Urothelium cell line (cell line): ENCODE measurements around the gene NECTIN4.

ENCODE experiments used
- DNase-seq: peaks from one replicate; pipeline ENCODE4 v3.0.0; 2011; ENCODE audit warnings: low spot score, mixed read lengths
- FAIRE-seq: peaks from 2 replicates; lab custom pipeline; 2011; peaks lifted over from hg19 to GRCh38; lab: Jason Lieb, UNC

The NECTIN4 gene

DNA sequence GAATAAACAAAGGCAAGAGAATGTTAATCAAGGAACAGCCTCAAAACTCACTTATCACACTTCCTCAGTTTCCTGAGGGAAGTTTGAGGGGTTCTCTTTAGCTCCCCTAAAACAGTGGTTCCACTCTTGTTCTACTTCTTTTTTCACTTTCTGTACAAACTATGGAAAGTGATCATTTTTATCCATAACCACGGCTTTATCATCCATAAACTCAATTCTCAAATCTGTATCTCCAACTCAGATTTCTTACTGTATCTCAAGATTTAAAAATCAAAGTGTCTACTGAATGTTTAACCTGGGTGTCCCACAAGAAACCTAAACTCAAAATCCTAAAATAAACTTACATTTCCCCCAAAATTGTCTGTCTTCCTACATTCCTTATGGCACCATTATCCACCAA, 24.6 kb upstream of the NECTIN4 start:
- DNase-seq (no peak), FAIRE-seq (no peak)

DNA sequence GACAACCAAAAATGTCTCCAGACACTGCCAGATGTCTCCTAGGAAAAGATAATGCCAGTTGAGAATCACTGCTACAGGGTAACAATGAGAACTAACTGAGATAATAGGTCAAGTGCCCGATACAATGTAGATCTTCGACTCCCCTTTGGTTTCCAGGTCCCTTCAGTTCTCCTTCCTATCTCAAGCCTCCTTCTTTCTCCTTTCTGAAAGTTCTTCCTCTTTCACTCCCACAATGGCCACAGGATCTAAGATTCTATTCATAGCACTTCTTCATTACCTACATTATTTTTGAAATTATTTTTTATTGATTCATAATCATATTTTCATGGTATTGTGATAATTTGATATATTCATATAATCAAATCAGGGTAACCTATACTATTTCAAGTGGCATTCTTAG, 22.2 kb upstream of the NECTIN4 start:
- no peak for FAIRE-seq
- no peak for DNase-seq

DNA sequence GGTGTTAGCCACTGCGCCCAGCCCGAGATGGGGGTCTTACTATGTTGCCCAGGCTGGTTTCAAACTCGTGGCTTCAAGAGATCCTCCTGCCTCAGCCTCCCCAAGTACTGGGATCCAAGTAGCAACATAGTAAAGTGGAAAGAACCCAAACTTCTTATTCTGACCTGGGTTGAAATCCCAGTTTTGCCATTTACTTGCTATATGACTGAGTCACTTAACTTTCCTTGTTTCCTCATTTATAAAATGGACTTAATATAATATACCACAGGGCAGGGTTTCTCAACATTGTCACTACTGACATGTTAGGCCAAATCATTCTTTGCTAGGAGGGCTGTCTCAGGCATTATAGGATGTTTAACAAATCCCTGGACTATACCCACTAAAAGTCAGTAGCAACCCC, 21.8 kb upstream of the NECTIN4 start:
- DNase-seq = no peak
- FAIRE-seq = no peak

DNA sequence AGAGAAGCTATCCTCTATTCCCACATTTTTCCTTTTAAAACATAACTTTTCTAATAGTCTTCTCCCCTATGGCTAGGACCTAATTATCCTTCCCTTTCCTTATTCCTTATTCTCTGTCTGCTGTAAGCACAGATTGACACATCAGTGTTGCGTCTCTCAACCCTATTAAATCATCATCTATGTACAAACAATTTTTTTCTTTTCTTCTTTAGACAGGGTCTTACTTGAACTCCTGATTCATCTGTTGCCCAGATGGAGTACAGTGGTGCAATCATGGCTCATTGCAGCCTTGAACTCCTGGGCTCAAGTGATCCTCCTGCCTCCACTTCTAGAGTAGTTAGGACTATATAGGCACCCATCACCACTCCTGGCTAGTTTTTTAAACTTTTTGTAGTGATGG, 17.1 kb upstream of the NECTIN4 start:
- DNase-seq (no peak), FAIRE-seq (no peak)

DNA sequence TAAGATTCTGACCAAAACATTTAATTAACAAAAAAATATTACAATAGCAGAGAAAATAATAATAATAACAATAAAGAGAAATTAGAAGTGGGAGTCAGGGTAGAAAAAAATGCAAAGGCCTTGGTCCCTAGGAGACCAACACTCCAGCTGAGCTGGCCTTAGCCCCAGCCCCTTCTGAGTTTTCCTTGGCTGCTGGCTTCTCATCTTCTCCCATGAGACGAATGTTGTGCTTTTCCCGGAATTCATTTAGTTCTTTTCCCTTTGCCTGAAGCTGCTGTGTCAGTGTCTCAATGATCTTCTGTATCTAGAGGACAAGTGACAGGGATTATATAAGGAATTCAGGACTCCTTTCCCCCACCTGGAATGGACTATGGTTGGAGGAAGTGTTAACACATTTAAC, 11.2 kb upstream of the NECTIN4 start:
- DNase-seq (no peak), FAIRE-seq (no peak)

DNA sequence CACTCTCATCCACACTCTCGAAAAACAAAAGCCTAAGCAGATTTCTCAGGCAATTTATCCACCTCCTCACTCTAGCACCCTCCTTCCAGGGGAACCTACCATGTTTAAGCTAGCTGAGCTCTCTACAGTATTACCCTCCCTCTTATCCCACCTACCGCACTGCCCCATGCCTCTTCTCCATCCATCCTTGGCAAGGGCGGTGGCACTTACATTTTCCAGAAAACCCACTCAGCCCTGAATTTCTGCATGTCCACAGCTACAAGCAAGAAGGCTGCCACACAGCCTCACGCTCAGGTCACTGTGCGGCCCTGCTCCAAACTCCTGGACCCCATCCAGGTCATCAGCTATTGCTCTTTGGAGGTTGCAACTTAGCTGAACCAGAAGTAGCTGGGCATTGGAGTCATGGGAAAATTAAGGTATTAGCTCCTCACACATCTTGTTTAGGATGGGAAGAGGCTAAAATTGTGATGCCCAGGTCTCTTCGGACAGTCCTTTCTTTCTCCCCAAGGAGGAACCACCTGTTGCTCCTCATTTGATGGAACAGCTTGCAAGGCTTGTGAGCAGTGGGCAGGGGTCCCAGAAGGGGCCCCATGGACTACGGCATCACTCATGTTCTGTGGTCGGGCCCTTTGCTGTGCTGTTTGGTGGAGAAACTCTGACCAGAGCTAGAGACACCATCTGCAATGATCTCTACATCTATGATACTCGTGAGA, 9.9 kb upstream of the NECTIN4 start:
- DNase-seq (no peak), FAIRE-seq (no peak)

DNA sequence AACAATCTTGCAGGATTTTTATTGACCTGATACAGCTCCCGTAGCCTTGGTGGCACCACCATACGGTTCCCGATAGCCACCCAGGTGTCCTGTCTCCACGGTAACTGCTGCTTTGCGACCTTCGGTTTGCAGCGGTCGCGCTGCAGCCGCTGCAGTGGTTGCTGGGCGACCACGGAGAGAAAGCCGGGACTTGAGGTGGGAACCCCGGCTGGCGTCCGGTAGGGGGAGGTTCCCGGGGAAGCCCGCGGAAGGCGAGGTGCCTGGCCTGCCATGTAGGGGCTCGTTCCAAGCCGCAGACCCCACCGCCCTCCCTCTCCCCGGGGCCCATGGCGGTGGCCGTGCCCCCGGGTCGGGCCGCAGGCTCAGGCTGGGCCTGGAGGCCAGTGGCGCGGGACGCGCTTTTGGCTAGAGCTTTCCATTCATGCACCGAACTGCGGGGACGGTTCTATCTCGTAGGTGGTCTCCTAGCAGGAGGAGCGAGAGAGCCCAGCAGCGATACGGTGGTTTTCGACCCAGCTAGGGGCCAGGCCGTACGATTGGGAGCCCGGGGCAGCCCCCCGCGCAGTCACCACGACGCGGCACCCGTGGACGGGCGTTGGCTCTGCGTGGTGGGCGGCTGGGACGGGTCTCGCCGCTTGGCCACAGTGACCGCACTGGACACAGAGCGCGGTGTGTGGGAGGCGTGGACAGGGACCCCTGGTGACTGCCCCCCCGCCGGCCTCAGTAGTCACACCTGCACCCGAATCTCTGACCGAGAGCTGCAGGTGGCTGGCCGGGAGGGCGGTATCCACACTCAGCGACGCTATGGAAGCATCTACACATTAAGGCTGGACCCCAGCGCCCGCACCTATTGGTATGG, 9.1 kb upstream of the NECTIN4 start, which contains the start of gene KLHDC9:
KLHDC9 (plus strand) TSS at position 152 of the 859 bp plus-strand sequence; CDS start at position 327, 175 bp downstream.
- no peak for DNase-seq

DNA sequence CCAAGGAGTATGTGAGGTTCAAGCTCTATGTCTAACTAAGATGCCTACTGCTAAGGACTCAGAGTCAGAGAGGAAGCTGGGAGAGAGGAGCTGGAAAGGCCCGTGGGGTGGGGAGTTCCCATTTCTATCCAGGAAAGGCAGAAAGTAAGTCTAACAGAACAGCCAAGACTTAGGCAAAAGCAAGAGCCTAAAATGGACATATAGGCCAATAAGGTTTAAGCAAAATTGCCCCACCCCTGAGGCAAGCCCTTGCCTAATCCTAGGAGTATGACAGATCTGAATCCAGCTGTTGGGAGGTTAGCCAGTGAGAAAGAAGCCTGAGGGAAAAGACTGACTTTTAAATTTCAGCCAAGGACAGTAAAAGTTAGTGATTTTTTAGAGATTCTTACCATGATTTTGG, 7.2 kb upstream of the NECTIN4 start:
- DNase-seq = no peak
- no peak for FAIRE-seq

More for the DNA sequence above, 9.1 kb upstream of the NECTIN4 start, which contains the start of gene KLHDC9:
- no peak for FAIRE-seq

DNA sequence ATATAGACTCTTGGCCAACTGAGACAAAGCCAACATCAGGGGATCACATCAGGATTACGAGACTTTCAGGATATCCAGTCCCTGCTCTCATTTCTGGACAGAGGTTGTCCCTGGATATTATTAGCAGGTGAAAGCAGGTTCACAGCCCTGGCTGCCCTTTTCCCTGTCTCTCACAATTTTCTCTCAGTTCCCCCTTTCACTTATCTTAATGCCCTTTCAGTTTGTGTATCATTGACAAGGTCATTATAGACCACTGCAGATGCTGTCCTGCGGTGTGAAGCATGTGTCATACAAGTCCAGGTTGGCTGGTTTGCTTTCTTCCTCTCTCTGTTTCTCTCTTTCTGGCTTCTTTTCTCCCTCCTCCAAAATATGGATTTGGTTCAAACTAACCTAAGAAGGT, 6.7 kb upstream of the NECTIN4 start:
- no peak for FAIRE-seq

DNA sequence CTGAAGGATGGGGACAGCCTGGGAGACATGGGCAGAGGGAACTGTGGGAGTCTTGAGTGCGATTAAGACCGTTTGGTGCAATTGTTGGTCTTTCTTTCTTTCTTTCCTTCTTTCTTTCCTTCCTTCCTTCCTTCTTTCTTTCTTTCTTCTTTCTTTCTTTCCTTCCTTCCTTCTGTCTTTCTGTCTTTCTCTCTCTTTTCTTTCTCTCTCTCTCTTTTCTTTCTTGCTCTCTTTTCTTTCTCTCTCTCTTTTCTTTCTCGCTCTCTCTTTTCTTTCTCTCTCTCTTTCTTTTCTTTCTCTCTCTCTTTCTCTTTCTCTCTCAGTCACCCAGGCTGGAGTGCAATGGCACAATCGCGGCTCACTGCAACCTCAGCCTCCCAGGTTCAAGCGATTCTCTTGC, 5.9 kb upstream of the NECTIN4 start:
- FAIRE-seq (no peak), DNase-seq (no peak)

More for the DNA sequence above, 6.7 kb upstream of the NECTIN4 start:
- no peak for DNase-seq

DNA sequence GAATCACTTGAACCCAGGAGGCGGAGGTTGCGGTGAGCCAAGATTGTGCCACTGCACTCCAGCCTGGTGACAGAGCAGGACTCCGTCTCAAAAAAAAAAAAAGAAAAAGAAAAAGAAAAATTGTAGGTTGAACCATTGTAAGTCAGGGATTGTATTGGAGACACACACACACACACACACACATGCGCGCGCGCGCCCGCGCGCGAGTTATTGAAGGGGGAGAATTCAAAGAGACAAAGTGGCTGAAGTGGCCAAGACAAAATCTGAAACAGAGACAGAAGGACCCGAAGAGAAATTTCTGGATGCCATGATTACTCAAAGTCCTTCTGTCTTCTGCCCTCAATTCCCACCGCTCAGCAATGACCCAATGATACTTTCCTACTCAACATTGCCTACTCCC, 5.1 kb upstream of the NECTIN4 start:
- FAIRE-seq (no peak), DNase-seq (no peak)

DNA sequence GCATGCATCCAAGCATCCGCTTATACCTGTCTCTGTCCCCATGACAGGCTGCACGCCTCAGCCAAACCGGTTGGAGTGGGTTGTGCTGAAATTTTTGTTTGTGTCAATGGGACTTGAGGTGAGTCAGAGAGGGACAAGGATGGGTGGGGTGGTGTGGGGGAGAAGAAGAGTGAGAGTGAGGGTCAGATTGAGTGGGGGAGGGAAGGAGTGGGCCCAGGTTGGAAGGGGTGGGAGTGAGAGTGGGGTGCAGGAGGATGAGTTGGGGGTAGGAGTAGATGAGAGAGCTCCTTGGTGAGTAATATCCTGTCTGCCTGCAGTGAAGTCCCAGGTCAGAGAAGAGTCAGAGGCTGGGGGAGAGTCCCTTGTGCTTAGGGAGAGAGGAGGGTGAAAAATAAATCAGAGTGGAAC, 3.3 kb upstream of the NECTIN4 start:
- DNase-seq (no peak), FAIRE-seq (no peak)

DNA sequence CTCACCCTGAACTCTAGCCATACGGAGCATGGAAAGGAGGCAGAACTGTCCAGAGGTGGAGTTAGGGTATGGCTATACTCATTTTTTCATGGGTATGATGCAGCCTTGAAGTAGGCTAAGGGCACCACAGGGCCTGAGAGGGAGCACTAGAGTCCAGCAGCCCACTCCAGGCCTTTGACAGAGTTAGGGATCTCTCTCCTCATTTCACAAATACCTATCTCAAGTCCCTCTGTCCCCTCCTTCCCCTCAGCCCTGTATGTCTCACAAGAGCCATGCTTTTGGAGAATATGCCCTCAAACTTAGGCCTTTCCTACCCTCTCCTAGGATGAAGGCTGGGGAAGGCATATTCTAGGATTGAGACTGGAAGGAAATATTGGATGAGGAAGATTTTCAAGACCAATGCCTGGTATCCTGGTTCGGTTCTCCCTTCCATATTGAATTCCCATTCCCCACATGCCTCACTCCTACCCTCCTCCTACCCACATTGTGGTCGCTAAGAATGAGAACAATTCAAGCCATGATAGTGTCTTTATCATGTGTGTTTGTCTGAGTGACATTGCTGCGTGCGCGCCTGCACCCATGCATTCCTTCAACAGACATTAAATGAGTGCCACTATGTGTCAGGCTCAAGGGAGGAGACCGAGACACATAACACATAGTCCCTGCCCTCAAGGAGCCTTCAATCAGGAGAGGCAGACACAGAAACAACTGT, 2.6 kb upstream of the NECTIN4 start:
- DNase-seq (no peak), FAIRE-seq (no peak)

DNA sequence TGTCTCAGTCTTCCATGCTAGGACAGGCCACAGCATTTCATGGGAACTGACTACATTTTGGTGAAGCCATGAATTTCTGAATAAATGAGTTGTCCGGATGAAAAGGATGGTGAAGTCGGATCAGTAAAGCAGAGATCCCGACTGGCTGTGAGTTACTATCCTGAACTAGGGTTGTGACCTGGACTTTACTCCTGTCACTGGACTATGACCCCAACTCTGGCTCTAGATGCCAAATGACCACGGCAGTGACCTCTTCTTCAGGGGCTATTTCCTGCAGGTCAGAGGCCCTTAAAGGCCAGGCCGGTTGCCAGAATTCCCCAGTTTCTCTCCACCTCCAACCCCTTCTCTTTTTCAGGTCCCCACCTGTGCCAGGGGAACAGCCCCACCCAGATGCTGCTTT, 1.7 kb upstream of the NECTIN4 start:
- DNase-seq (no peak), FAIRE-seq (no peak)

DNA sequence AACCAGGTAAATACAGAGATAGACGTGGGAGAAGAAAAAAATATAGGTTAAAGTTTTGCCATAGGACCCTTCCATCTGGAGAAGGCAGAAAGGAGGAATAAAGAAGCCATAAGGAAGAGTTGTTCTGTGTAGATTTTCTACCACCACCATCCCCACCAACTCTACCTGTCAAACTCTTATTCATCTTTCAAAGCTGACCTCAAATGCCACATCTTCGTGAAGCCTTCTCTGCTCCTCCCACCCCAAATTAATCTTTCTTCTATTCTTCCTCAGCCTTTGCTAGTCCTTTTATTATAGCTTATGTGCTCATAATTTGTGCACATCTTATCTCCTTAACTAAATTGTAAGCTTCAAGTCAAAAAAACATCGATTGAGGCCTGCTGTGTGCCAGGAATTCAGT, 1.3 kb upstream of the NECTIN4 start:
- FAIRE-seq (no peak), DNase-seq (no peak)

DNA sequence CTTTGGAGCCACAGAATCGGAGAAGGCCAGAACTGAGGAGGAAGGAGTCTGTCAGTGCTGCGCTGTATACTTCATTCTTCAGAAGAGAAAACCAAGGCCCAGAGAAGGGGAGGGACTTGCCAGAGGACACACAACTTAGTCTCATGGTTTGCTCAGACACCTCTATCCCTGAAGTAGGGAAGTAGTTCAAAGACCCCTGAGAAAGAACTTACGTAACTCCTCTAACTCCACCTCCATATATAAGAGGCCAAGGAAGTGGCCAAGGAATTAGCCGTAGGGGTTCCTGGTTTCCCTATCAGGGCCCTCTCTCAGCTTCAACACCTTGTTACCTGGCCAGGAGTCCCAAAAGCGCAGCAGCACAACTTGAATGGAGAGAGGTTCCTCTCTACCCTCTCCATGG, 580 bp upstream of the NECTIN4 start:
- no peak for DNase-seq
- FAIRE-seq = no peak

DNA sequence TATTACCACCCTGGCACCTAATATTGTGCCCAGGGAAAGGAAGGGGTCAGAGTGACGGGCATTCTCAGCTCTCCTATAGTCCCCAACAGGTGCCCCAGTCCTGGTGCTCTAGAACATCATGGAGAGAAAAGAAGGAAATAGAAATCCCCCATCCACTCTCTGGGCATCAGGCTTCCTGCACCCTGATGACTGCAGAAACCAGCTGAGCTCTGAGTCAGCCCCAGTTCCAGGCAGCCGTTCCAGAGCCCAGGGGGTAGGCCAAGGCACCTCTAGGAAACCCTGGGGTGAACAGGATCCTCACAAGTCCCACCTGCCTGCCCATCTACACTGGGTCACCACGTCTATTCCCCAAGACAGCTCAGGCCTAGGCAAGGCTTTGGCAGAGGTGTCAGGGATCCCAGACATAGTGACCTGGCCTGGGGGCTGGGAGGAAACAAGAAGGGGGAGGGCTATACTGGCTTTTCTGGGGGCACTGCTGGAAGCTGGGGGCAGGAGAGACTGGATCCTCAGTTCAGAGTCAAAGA, 709 bp downstream of the NECTIN4 start:
- no peak for FAIRE-seq

DNA sequence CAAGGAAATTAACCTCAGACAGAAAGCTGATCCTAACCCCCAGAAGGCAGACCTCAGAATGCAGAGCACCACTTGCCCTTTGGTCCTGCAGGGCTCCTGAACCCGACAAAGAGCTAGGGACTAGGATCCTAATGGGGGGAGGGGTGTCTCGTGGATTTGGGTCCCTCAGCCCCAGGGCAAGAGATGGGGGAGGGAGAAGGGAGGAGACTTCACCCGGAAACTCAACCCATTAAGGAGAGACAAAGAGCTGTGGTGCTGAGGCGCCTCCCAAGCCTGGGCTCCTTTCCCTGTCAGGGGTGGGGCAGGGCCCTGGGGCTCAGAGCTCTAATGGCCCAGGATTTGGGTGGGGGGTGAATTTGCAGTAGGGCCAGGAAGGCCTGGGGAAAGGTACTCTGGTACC, 2.9 kb downstream of the NECTIN4 start:
- DNase-seq (no peak), FAIRE-seq (no peak)

More for the DNA sequence above, 709 bp downstream of the NECTIN4 start:
- DNase-seq = no peak

DNA sequence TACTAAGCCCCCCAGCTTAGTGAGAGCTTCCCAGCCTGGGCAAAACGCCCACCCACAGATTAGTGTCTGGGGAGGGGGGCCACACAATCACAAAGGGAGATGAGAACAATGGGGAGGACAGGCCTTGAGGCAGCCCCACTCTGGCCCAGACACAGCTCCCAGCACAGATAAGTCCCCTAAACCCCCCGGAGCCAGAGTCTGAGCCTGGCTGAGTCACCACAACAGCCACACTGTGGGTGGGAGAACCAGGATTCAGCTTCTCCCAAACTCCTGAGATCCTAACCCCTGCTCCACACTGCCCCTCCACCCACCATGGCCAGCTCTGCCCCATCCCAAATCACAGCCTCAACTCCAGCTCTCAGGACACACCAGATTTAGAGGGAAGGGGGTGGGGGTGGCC, 4.2 kb downstream of the NECTIN4 start:
- FAIRE-seq = no peak
- no peak for DNase-seq

DNA sequence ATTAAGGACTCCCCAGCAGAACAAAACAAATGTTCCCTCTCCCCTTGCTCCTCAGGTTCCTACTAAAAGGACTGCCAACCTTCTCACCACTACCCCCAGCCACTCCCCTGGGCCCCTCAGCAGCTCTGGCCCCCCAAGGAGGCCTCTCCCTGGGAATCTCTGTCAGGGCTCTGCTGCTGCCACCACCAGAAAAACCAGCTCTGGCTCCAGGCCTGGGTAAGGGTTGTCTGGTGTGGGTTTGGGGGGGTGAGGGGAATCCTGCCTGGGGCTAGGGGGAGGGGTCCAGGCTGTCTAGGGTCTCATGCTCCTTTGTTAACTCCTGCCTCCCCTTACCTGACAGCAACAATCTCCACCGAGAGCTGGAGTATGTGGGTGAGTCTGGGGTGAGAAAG, 4.8 kb downstream of the NECTIN4 start:
- DNase-seq (no peak), FAIRE-seq (no peak)
